SK-N-SH treated with all-trans-retinoic acid at 6 μM for 48 hours (cell line): ENCODE measurements around the gene AOX1.
A peak's percentile ranks its signal among the peaks of the same experiment; 100 is the strongest.

ENCODE experiments used
- ATAC-seq: fragments of 200-7000 bp; cut with Tn5 transposase; 3 replicates; pipeline ENCODE4 v1.9.1; 2020; ENCODE audit warnings: mild to moderate bottlenecking, moderate library complexity
- ARNTL ChIP-seq: fragments of 450-650 bp; formaldehyde crosslinking; IDR thresholded peaks from 2 replicates; pipeline ENCODE4 v1.5.0; 2020; ENCODE audit warnings: low read depth, mild to moderate bottlenecking, moderate library complexity, borderline replicate concordance
- BACH2 ChIP-seq: fragments of 250-450 bp; sonication (Bioruptor Pico); IDR thresholded peaks from 2 replicates; pipeline ENCODE4 v1.9.0; 2021; ENCODE audit warnings: mild to moderate bottlenecking, borderline replicate concordance
- CREB5 ChIP-seq: fragments of 250-450 bp; sonication (Bioruptor Pico); IDR thresholded peaks from 2 replicates; pipeline ENCODE4 v1.5.1; 2020; ENCODE audit warnings: low read depth, mild to moderate bottlenecking, moderate library complexity
- CSDC2 ChIP-seq: fragments of 250-450 bp; sonication (Bioruptor Pico); IDR thresholded peaks from 2 replicates; pipeline ENCODE4 v1.5.0; 2020; ENCODE audit warnings: mild to moderate bottlenecking, moderate library complexity
- CSRNP3 ChIP-seq: fragments of 250-450 bp; sonication (Bioruptor Pico); IDR thresholded peaks from 2 replicates; pipeline ENCODE4 v1.5.1; 2021; ENCODE audit warnings: mild to moderate bottlenecking, moderate library complexity
- ESRRG ChIP-seq: fragments of 250-450 bp; sonication (Bioruptor Pico); IDR thresholded peaks from 2 replicates; pipeline ENCODE4 v1.6.1; 2021; ENCODE audit warnings: mild to moderate bottlenecking
- GLIS3 ChIP-seq: fragments of 250-450 bp; sonication (Bioruptor Pico); IDR thresholded peaks from 2 replicates; pipeline ENCODE4 v1.5.0; 2020; ENCODE audit warnings: mild to moderate bottlenecking, moderate library complexity
- ISL1 ChIP-seq: fragments of 250-450 bp; sonication (Bioruptor Pico); IDR thresholded peaks from 2 replicates; pipeline ENCODE4 v2.1.2; 2022; ENCODE audit warnings: mild to moderate bottlenecking, moderate library complexity
- OSR1 ChIP-seq: fragments of 250-450 bp; sonication (Bioruptor Pico); IDR thresholded peaks from 2 replicates; pipeline ENCODE4 v1.8.0; 2022; ENCODE audit warnings: moderate library complexity, mild to moderate bottlenecking, inconsistent platforms
- PATZ1 ChIP-seq: fragments of 250-450 bp; sonication (Bioruptor Pico); IDR thresholded peaks from 2 replicates; pipeline ENCODE4 v1.8.0; 2020; ENCODE audit warnings: mild to moderate bottlenecking, moderate library complexity, borderline replicate concordance
- PPARA ChIP-seq: fragments of 250-450 bp; sonication (Bioruptor Pico); IDR thresholded peaks from 2 replicates; pipeline ENCODE4 v1.5.0; 2020; ENCODE audit warnings: mild to moderate bottlenecking, borderline replicate concordance
- RARB ChIP-seq: fragments of 250-450 bp; sonication (Bioruptor Pico); IDR thresholded peaks from 2 replicates; pipeline ENCODE4 v1.8.0; 2021; ENCODE audit warnings: mild to moderate bottlenecking, moderate library complexity
- SNAI2 ChIP-seq: fragments of 250-450 bp; sonication (Bioruptor Pico); IDR thresholded peaks from 2 replicates; pipeline ENCODE4 v1.5.0; 2020; ENCODE audit warnings: mild to moderate bottlenecking, moderate library complexity
- TOX ChIP-seq: fragments of 250-450 bp; sonication (Bioruptor Pico); IDR thresholded peaks from 2 replicates; pipeline ENCODE4 v1.8.0; 2021; ENCODE audit warnings: mild to moderate bottlenecking, moderate library complexity, borderline replicate concordance
- TSHZ2 ChIP-seq: fragments of 250-450 bp; sonication (Bioruptor Pico); IDR thresholded peaks from 2 replicates; pipeline ENCODE4 v1.5.0; 2020; ENCODE audit warnings: mild to moderate bottlenecking, moderate library complexity
- ZC3H10 ChIP-seq: fragments of 250-450 bp; sonication (Bioruptor Pico); IDR thresholded peaks from 2 replicates; pipeline ENCODE4 v1.5.1; 2021; ENCODE audit warnings: mild to moderate bottlenecking, moderate library complexity
- ZFP3 ChIP-seq: fragments of 250-450 bp; sonication (Bioruptor Pico); IDR thresholded peaks from 2 replicates; pipeline ENCODE4 v1.5.0; 2020; ENCODE audit warnings: mild to moderate bottlenecking, moderate library complexity
- ZFP30 ChIP-seq: fragments of 450-650 bp; formaldehyde crosslinking; IDR thresholded peaks from 2 replicates; pipeline ENCODE4 v1.5.0; 2022; ENCODE audit warnings: mild to moderate bottlenecking, moderate library complexity
- ZNF565 ChIP-seq: fragments of 450-650 bp; formaldehyde crosslinking; conservative IDR thresholded peaks from 2 replicates; pipeline ENCODE4 v1.5.0; 2020; ENCODE audit warnings: low read depth, mild to moderate bottlenecking, moderate library complexity
- ZNF70 ChIP-seq: fragments of 450-650 bp; formaldehyde crosslinking; IDR thresholded peaks from 2 replicates; pipeline ENCODE4 v1.5.0; 2020; ENCODE audit warnings: mild to moderate bottlenecking, moderate library complexity

AOX1 gene

GRCh38 chr2:200655918-200656580, 70.2 kb downstream of the AOX1 start:
- ATAC-seq = peak; percentile 87
- TF ChIP-seq ESRRG (CRISPR knock-in tag) (no peak), BACH2 (no peak), ARNTL (no peak), ZC3H10 (CRISPR knock-in tag) (no peak), ZNF565 (CRISPR knock-in tag) (no peak), ZNF70 (no peak), CREB5 (CRISPR knock-in tag) (no peak)

- no peak for ATAC-seq
- TF ChIP-seq ESRRG (CRISPR knock-in tag) (no peak), GLIS3 (CRISPR knock-in tag) (no peak), CSDC2 (CRISPR knock-in tag) (no peak), ZFP30 (CRISPR knock-in tag) (no peak), OSR1 (CRISPR knock-in tag) (no peak), SNAI2 (CRISPR knock-in tag) (no peak), ZC3H10 (CRISPR knock-in tag) (no peak), ZFP3 (CRISPR knock-in tag) (no peak), CSRNP3 (CRISPR knock-in tag) (no peak), RARB (no peak), PATZ1 (CRISPR knock-in tag) (no peak), ZNF70 (no peak)
Measured at GRCh38 chr2:200658278-200658864, 72.6 kb downstream of the AOX1 start.

GRCh38 chr2:200659410-200659809, 73.6 kb downstream of the AOX1 start:
- no peak for ATAC-seq
- TF ChIP-seq PATZ1 (CRISPR knock-in tag) (no peak), PPARA (no peak), ZC3H10 (CRISPR knock-in tag) (no peak), ISL1 (CRISPR knock-in tag) (no peak)

GRCh38 chr2:200661477-200661876, 75.7 kb downstream of the AOX1 start:
- no peak for TF ChIP-seq GLIS3 (CRISPR knock-in tag)
- no peak for ATAC-seq

GRCh38 chr2:200662727-200663126, 76.9 kb downstream of the AOX1 start:
- ATAC-seq = peak; percentile 52; the same call in 2 of the 3 replicates
- TF ChIP-seq ISL1 (CRISPR knock-in tag) (no peak), ZC3H10 (CRISPR knock-in tag) (no peak), PPARA (no peak), BACH2 (no peak), SNAI2 (CRISPR knock-in tag) (no peak), TSHZ2 (CRISPR knock-in tag) (no peak), RARB (no peak), TOX (no peak), OSR1 (CRISPR knock-in tag) (no peak), PATZ1 (CRISPR knock-in tag) (no peak), ARNTL (no peak), ZNF565 (CRISPR knock-in tag) (no peak)
